ENCODE measurements around the gene SCTR. TPM values are rescaled to one million over a fixed set of nuclear protein-coding genes. Genes with fewer than 3 reads are reported as not detected.

The SCTR gene
- total and polyA plus RNA-seq, 2 of the 8 experiments (the other 6 are each of a cell fraction or from before 2014, with no cell fraction given), result 0.15 TPM; not detected in 1

DNA sequence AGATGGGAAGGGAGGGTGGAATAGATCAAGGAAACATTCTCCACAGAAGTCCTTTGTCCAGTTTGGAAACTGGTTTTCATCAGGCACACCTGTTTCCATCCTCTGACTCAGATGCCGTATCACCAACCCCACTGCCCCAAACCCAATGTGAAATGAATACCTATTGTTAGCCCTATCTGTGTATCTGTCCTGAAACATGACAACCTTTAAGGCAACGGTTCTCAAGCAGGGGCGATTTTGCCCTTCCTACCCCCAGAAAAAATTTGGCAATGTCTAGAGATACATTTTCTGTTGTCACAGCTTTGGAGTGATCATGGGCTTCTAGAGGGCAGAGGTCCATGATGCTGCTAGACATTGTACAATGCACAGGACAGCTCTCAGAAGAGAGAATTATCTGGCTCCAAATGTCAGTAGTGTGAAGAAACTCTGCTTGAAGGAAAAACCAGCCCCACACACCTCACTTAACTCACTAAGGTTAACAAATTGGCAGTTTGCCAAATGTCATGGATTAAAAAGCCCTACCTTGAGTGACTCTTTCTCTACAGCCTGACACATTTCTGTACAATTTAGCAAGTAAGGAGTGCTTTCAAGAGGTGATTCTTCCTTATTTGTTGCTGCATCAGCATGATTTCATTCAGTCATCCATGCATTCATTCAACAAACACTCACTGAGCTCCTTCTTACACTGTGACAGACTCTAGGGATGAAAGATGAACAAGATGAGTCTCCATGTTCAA lies 3.4 kb downstream of the SCTR start:
- H3K23me2 ChIP-seq (ENCODE audit: low read depth, low read length), result peaks cover 9% of the 10 kb centered on the region; the same call in 1 of the 2 replicates
- H3K4me1 ChIP-seq (replicated peaks in 1 of 4; ENCODE audit: control insufficient read depth in 3 of 4, insufficient read depth in 4 of 4, low read length in 3 of 4), result peaks cover 0 to 3% (median 0%) of the 10 kb centered on the region in 4 experiments; a peak in 2 of 7 replicates
- H3K56ac ChIP-seq (replicated peaks; ENCODE audit: insufficient read length, low read depth, low read length), result no peak overlapping the region
- no peak overlapping the region for H4K5ac ChIP-seq (ENCODE audit: insufficient read length, low read depth, low read length)
- H3K79me1 ChIP-seq (ENCODE audit: low read depth, low read length), result no peaks in the 10 kb centered on the region
- H3K14ac ChIP-seq (ENCODE audit: insufficient read length), result no peak overlapping the region
- no peak overlapping the region for H2AFZ ChIP-seq (ENCODE audit: low read length)
- H4K91ac ChIP-seq (replicated peaks; ENCODE audit: insufficient read length, low read length), result no peak overlapping the region
- no peak overlapping the region for H4K8ac ChIP-seq (ENCODE audit: extremely low read depth, insufficient read depth, low read length)
- H2BK5ac ChIP-seq (ENCODE audit: low read depth, low read length), result no peak overlapping the region
- no peak for FAIRE-seq
- H3K9me3 ChIP-seq (ENCODE audit: insufficient read depth in 2 of 2, low read depth in 1 of 2, low read length in 1 of 2), result no peaks in the 10 kb centered on the region
- no peak overlapping the region for H3K9ac ChIP-seq (replicated peaks in 1 of 4; ENCODE audit: extremely low read depth in 1 of 4, low read depth in 3 of 4, low read length in 3 of 4)
- no peak overlapping the region for H2BK120ac ChIP-seq (replicated peaks; ENCODE audit: low read depth, low read length)
- H2AK5ac ChIP-seq (ENCODE audit: low read depth, low read length), result no peak overlapping the region
- H3K4me2 ChIP-seq (ENCODE audit: insufficient read depth in 1 of 2, low read depth in 2 of 2, low read length in 2 of 2), result no peak overlapping the region
- H2BK12ac ChIP-seq (ENCODE audit: low read depth, low read length), result no peak overlapping the region
- H3K36me3 ChIP-seq (ENCODE audit: control insufficient read depth in 2 of 4, insufficient read depth in 4 of 4, low read length in 3 of 4), result no peaks in the 10 kb centered on the region
- no peak overlapping the region for H2BK20ac ChIP-seq (ENCODE audit: low read length)
- peaks cover 17 to 36% (median 34%) of the 10 kb centered on the region in 4 experiments for H3K27me3 ChIP-seq (replicated peaks in 1 of 4; ENCODE audit: control insufficient read depth in 3 of 4, extremely low read depth in 1 of 4, insufficient read depth in 3 of 4, low read length in 3 of 4)
- H3K4ac ChIP-seq (replicated peaks; ENCODE audit: insufficient read length, low read depth, low read length), result no peak overlapping the region
- no peak for DNase-seq (ENCODE audit: low read depth in 1 of 2, low spot score in 2 of 2)
- H3K23ac ChIP-seq (ENCODE audit: insufficient read length), result no peak overlapping the region
- no peak overlapping the region for H3K18ac ChIP-seq (ENCODE audit: extremely low read depth, low read length)
- POLR2A ChIA-PET (ENCODE audit: partially characterized antibody), result no interaction called here
- H3K4me3 ChIP-seq (ENCODE audit: extremely low read depth in 1 of 4, insufficient read depth in 2 of 4, low read depth in 3 of 4, low read length in 4 of 4), result no peak overlapping the region
- CTCF ChIA-PET (ENCODE audit: partially characterized antibody), result no interaction called here
- H2BK15ac ChIP-seq (ENCODE audit: low read length), result no peak overlapping the region
- WGBS, 2 experiments (ENCODE audit: extremely low coverage in 1 of 2, insufficient coverage in 1 of 2, insufficient read length in 1 of 2, insufficient replicate concordance in 2 of 2, low coverage in 1 of 2, low lambda C conversion rate in 2 of 2, missing lambda C conversion rate in 1 of 2), result 93% methylated on average over 3 of the region's 3 CpGs; no CpG with 5 or more reads in 1 of the 2 experiments
- no peak overlapping the region for H3K27ac ChIP-seq (ENCODE audit: low read depth, low read length)
- H4K20me1 ChIP-seq (replicated peaks in 1 of 2; ENCODE audit: control insufficient read depth in 1 of 2, insufficient read depth in 2 of 2, low read length in 2 of 2), result no peaks in the 10 kb centered on the region
- no peaks in the 10 kb centered on the region for H3K79me2 ChIP-seq (ENCODE audit: control insufficient read depth in 1 of 2, insufficient read depth in 2 of 2, low read length in 2 of 2)
- TF ChIP-seq TBP (IDR thresholded peaks at IDR 0.05; ENCODE audit: low read depth, low read length) (no peak), PHF8 (conservative IDR thresholded peaks at IDR 0.05; ENCODE audit: low read depth, low read length) (no peak), FOSL1 (IDR thresholded peaks at IDR 0.05; ENCODE audit: insufficient read depth, low read depth, low read length) (no peak), RAD21 (IDR thresholded peaks at IDR 0.05 in 1 of 2, conservative IDR thresholded peaks at IDR 0.05 in 1 of 2; ENCODE audit: low read depth in 2 of 2, low read length in 2 of 2) (no peak), NANOG (IDR thresholded peaks at IDR 0.05; ENCODE audit: insufficient read depth, low read depth, low read length, poor library complexity, severe bottlenecking) (no peak), SP4 (IDR thresholded peaks at IDR 0.05; ENCODE audit: low read length) (no peak), RXRA (IDR thresholded peaks at IDR 0.05; ENCODE audit: insufficient read depth, low read depth, low read length) (no peak), KDM4A (IDR thresholded peaks at IDR 0.05; ENCODE audit: low read depth, low read length, severe bottlenecking) (no peak), SIN3A (conservative IDR thresholded peaks at IDR 0.05 in 1 of 2, IDR thresholded peaks at IDR 0.05 in 1 of 2; ENCODE audit: low read depth in 1 of 2, low read length in 2 of 2) (no peak), CREB1 (IDR thresholded peaks at IDR 0.05) (no peak), RNF2 (IDR thresholded peaks at IDR 0.05; ENCODE audit: borderline replicate concordance, low read depth, low read length, missing control alignments, poor library complexity, severe bottlenecking) (no peak)
- TF ChIP-seq, protein P1, sequence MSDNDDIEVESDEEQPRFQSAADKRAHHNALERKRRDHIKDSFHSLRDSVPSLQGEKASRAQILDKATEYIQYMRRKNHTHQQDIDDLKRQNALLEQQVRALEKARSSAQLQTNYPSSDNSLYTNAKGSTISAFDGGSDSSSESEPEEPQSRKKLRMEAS (IDR thresholded peaks at IDR 0.05), result no peak

All from H1 (cell line).